Naive B cell (primary cell): ENCODE measurements around the gene MED12L. TPM values are rescaled to one million over a fixed set of nuclear protein-coding genes. Genes with fewer than 3 reads are reported as not detected.

Source experiments
- ATAC-seq, 2 donors: fragments of 150-1000 bp; cut with Tn5 transposase; 2 replicates each; pipeline ENCODE4 v1.10.0; 2021; ENCODE audit warnings: low read depth in 2 of 2, mild to moderate bottlenecking in 2 of 2, moderate library complexity in 2 of 2
- DNase-seq: peaks from one replicate; pipeline ENCODE4 v3.0.0; 2022
- H3K27ac Mint-ChIP-seq, 6 donors: one replicate each; pipeline ENCODE4 v1.8.0; 2020 to 2022; ENCODE audit warnings: mild to moderate bottlenecking in 6 of 6, mixed read lengths in 6 of 6, moderate library complexity in 5 of 6, inconsistent platforms in 2 of 6
- H3K27me3 Mint-ChIP-seq, 3 donors: one replicate each; pipeline ENCODE4 v1.8.0; 2021 to 2022; ENCODE audit warnings: mixed read lengths in 3 of 3, mild to moderate bottlenecking in 1 of 3
- H3K36me3 Mint-ChIP-seq, 2 donors: one replicate each; pipeline ENCODE4 v1.8.0; 2020 to 2022; ENCODE audit warnings: mixed read lengths in 2 of 2, inconsistent platforms in 1 of 2, mild to moderate bottlenecking in 1 of 2
- H3K4me1 Mint-ChIP-seq, 3 donors: one replicate each; pipeline ENCODE4 v1.8.0; 2020 to 2022; ENCODE audit warnings: mixed read lengths in 3 of 3, inconsistent platforms in 1 of 3, mild to moderate bottlenecking in 1 of 3, moderate library complexity in 1 of 3
- H3K4me3 Mint-ChIP-seq, 8 donors: one replicate each; pipeline ENCODE4 v1.8.0; 2020 to 2022; ENCODE audit warnings: mild to moderate bottlenecking in 8 of 8, mixed read lengths in 8 of 8, moderate library complexity in 8 of 8, inconsistent platforms in 2 of 8
- H3K9me3 Mint-ChIP-seq, 7 donors: one replicate each; pipeline ENCODE4 v1.8.0; 2020 to 2022; ENCODE audit warnings: mixed read lengths in 7 of 7, mild to moderate bottlenecking in 5 of 7, inconsistent platforms in 2 of 7, moderate library complexity in 1 of 7
- polyA plus RNA-seq, 6 donors: library from polyadenylated mRNA; unstranded; fragments of 300-500 nt; fragmentation: Illumina TruSeq; gene quantifications; one replicate each; pipeline ENCODE4 v1.2.3, GENCODE V29; 2021; ENCODE audit warnings: low read depth in 6 of 6

Gene MED12L
- polyA plus RNA-seq, 6 donors from 2014 or later = 0.22 to 0.23 TPM; not detected in 4

DNA sequence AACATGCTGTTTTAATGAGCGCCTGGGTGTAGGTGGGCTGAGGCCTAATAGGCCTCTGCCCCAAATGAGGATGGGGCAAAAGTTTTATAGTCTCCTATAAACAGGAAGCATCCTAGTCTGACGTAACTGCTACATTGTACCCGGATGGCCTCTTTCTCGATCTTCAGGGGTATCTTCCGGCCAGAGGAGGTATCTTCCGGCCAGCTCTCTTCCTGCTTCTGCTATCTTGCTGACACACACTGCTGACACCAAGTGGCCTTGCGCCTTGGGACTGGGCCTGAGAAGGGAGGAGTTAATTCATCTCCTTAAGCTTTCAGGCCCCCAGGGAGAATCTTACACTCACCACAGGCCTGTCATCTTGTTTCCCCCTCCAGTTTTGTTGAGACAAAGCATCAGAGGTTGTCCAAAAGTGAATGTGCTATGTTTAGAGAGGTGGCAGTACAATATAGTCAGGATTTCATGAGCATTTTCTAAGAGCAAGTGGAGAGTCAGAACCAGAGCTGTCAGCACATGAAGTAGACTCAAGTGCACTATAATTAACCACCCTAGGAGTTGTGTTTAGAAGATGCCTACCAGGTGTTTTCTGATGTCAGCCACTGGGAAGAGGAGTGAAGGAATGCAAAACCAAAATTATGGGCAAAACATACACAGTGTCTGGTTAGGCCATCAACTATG, 391.0 kb downstream of the MED12L start:
- no peak overlapping the region for H3K27ac Mint-ChIP-seq
- H3K4me3 Mint-ChIP-seq = no peak overlapping the region
- H3K36me3 Mint-ChIP-seq = no peaks in the 10 kb centered on the region
- ATAC-seq (no peak), DNase-seq (no peak)
- no peaks in the 10 kb centered on the region for H3K4me1 Mint-ChIP-seq
- peaks cover 0 to 7% (median 0%) of the 10 kb centered on the region in 3 donors for H3K27me3 Mint-ChIP-seq
- H3K9me3 Mint-ChIP-seq = peaks cover 0 to 4% (median 2%) of the 10 kb centered on the region in 7 donors

GRCh38 chr3:151477591-151478334, 392.3 kb downstream of the MED12L start:
- Mint-ChIP-seq H3K9me3 (peaks cover 8 to 15% (median 13%) of the 10 kb centered on the region in 7 donors), H3K36me3 (peaks cover 8 to 12% of the 10 kb centered on the region in 2 donors), H3K4me3 (no peak overlapping the region), H3K4me1 (no peaks in the 10 kb centered on the region), H3K27ac (no peak overlapping the region), H3K27me3 (peaks cover 0 to 7% (median 0%) of the 10 kb centered on the region in 3 donors)
- DNase-seq = no peak
- ATAC-seq = no peak

DNA sequence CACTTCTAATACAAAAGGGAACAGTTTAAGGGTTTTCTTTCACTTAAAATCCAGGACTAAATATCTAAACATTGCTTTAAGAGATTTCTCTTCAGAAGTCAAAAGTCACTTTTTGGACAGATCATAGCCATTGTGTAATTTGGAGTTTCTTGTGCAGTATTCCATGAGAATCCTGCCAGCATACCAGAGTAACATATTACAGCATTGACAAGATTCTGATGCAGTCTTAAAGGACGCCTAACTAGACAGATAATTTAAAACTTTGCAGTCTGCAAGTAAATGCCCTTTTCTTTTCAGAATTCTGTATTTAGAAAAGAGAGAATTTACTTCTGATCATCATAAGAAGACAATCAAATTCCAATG, 392.9 kb downstream of the MED12L start:
- Mint-ChIP-seq H3K27ac (no peak overlapping the region), H3K36me3 (peaks cover 8 to 12% of the 10 kb centered on the region in 2 donors), H3K27me3 (peaks cover 0 to 7% (median 0%) of the 10 kb centered on the region in 3 donors), H3K4me1 (no peaks in the 10 kb centered on the region), H3K9me3 (peaks cover 8 to 20% (median 18%) of the 10 kb centered on the region in 7 donors), H3K4me3 (no peak overlapping the region)
- DNase-seq (no peak), ATAC-seq (no peak)

DNA sequence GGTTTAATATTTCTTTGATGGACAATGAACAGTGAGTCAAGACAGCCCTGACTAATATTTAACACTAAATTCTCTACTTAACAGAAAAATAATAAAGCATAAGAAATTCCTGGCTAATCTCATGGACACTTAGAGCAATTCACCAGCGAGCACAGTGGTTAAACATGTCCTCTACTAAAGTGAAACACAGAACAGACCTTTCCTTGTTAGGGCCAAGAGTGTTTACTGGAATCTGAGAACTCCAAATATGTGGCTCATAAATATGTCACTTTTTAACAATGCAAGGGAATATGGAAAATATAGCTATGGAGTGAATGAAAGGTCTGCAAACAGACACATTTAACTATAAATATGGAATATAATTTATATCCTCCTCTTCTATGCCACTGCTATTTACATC, 394.0 kb downstream of the MED12L start:
- H3K36me3 Mint-ChIP-seq = peaks cover 8 to 12% of the 10 kb centered on the region in 2 donors
- H3K27ac Mint-ChIP-seq = no peak overlapping the region
- ATAC-seq (no peak), DNase-seq (no peak)
- H3K4me3 Mint-ChIP-seq = no peak overlapping the region
- H3K4me1 Mint-ChIP-seq = no peaks in the 10 kb centered on the region
- H3K9me3 Mint-ChIP-seq = peaks cover 8 to 24% (median 21%) of the 10 kb centered on the region in 7 donors
- H3K27me3 Mint-ChIP-seq = peaks cover 0 to 7% (median 0%) of the 10 kb centered on the region in 3 donors

DNA sequence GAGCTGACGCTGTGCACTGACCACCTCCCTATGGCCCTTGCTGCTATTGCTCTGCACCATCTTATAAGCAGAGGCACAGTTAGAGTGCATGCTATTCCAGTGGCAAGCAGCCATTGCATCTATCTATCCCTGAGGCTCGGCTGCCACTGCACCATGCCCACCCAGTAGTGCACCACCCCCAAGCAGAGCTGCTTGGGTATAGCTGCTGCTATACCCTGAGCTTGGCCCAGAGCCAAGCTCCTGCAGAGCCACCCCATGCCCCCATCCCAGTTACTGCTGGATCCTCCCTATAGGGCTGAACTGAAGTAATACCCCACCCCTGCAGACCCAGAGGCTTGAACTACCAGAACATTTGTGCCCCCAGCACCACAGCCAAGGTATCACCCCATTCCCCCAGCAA, 395.0 kb downstream of the MED12L start:
- H3K27ac Mint-ChIP-seq = no peak overlapping the region
- peaks cover 0 to 7% (median 0%) of the 10 kb centered on the region in 3 donors for H3K27me3 Mint-ChIP-seq

DNA sequence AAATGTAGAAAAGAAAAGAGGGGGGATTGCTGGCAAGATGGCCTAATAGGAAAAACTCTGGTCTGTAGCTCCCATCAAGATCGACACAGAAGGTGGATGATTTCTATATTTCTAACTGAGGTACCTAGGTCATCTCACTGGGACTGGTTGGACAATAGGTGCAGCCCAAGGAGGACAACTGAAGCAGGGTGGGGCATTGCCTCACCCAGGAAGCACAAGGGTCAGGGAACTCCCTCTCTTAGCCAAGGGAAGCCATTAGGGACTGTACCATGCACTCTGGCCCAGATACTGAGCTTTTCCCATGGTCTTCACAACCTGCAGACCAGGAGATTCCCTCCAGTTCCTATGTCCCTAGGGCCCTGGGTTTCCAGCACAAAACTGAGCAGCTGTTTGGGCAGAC, 398.0 kb downstream of the MED12L start:
- peaks cover 0 to 7% (median 0%) of the 10 kb centered on the region in 3 donors for H3K27me3 Mint-ChIP-seq

More for the DNA sequence above, 395.0 kb downstream of the MED12L start:
- H3K4me3 Mint-ChIP-seq = no peak overlapping the region
- H3K4me1 Mint-ChIP-seq = no peaks in the 10 kb centered on the region
- H3K36me3 Mint-ChIP-seq = peaks cover 8 to 12% of the 10 kb centered on the region in 2 donors
- ATAC-seq (no peak), DNase-seq (no peak)
- H3K9me3 Mint-ChIP-seq = peaks cover 12 to 32% (median 26%) of the 10 kb centered on the region in 7 donors

DNA sequence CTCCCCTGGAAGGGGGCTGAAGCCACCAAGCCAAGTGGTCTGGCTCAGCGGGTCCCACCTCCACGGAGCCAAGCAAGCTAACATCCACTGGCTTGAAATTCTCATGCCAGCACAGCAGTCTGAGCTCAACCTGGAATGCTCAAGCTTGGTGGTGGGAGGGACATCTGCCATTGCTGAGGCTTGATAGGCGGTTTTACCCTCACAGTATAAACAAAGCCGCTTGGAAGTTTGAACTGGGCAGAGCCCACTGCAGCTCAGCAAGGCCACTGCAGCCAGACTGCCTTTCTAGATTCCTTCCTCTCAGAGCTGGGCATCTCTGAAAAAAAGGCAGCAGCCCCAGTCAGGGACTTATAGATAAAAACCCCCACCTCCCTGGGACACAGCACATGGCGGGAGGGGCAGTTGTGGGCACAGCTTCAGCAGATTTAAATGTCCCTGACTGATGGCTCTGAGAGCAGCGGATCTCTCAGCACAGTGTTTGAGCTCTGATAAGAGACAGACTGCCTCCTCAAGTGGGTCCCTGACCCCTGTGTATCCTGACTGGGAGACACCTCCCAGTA, 398.6 kb downstream of the MED12L start:
- no peak overlapping the region for H3K27ac Mint-ChIP-seq
- DNase-seq = no peak

More for the DNA sequence above, 398.0 kb downstream of the MED12L start:
- H3K4me3 Mint-ChIP-seq = no peak overlapping the region
- DNase-seq (no peak), ATAC-seq (no peak)
- H3K36me3 Mint-ChIP-seq = peaks cover 8 to 12% of the 10 kb centered on the region in 2 donors
- H3K9me3 Mint-ChIP-seq = peaks cover 13 to 48% (median 29%) of the 10 kb centered on the region in 7 donors
- no peaks in the 10 kb centered on the region for H3K4me1 Mint-ChIP-seq
- no peak overlapping the region for H3K27ac Mint-ChIP-seq

More for the DNA sequence above, 398.6 kb downstream of the MED12L start:
- ATAC-seq = no peak
- H3K4me1 Mint-ChIP-seq = no peaks in the 10 kb centered on the region
- peaks cover 8 to 12% of the 10 kb centered on the region in 2 donors for H3K36me3 Mint-ChIP-seq
- no peak overlapping the region for H3K4me3 Mint-ChIP-seq
- H3K9me3 Mint-ChIP-seq = peaks cover 13 to 50% (median 33%) of the 10 kb centered on the region in 7 donors
- peaks cover 0 to 7% (median 0%) of the 10 kb centered on the region in 3 donors for H3K27me3 Mint-ChIP-seq

Other genes starting within 250 kb of the MED12L start
- not detected for gene MINDY4B, start 180.2 kb upstream of the MED12L start, polyA plus RNA-seq
- not detected for gene CLRN1, start 112.9 kb upstream of the MED12L start, polyA plus RNA-seq
- gene GPR171, start 117.6 kb downstream of the MED12L start, polyA plus RNA-seq = 1 to 10 TPM in 4 of 6 donors, under 1 TPM in 2; 0.62 to 4.7 (median 1.7) TPM
- 10 to 100 TPM; 35.9 to 74.9 (median 53.4) TPM for gene P2RY14, start 192.9 kb downstream of the MED12L start, polyA plus RNA-seq
- not detected for gene GPR87, start 231.2 kb downstream of the MED12L start, polyA plus RNA-seq
- 1 to 10 TPM in 1 of 6 donors, under 1 TPM in 4, not detected in 1; 0.14 to 1.1 (median 0.29) TPM for gene P2RY13, start 243.9 kb downstream of the MED12L start, polyA plus RNA-seq